ENCODE data around the gene DPP3.

DNA sequence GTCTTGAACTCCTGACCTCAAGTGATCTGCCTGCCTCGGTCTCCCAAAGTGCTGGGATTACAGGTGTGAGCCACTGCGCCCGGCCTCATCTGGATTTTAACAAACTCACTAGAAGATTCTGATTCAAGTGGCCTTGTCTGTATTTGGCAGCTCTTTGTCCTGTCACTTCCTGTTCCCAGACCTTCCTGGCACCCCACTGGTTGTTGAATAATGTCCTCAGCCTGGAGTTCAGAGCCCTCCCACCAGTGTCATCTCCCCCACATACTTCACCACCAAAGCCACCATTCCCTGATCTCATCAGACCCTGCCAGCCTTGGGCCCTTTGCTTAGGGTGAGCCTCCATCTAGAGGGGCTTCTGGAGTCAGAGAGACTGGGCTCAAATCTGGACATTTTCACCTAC, 10.2 kb upstream of the DPP3 start:
- TF ChIP-seq POLR2AphosphoS5 (IDR thresholded peaks at IDR 0.05) (no peak), POLR2A (IDR thresholded peaks at IDR 0.05) (no peak), EP300 (IDR thresholded peaks at IDR 0.05) (no peak)
- TF ChIP-seq, protein P1, sequence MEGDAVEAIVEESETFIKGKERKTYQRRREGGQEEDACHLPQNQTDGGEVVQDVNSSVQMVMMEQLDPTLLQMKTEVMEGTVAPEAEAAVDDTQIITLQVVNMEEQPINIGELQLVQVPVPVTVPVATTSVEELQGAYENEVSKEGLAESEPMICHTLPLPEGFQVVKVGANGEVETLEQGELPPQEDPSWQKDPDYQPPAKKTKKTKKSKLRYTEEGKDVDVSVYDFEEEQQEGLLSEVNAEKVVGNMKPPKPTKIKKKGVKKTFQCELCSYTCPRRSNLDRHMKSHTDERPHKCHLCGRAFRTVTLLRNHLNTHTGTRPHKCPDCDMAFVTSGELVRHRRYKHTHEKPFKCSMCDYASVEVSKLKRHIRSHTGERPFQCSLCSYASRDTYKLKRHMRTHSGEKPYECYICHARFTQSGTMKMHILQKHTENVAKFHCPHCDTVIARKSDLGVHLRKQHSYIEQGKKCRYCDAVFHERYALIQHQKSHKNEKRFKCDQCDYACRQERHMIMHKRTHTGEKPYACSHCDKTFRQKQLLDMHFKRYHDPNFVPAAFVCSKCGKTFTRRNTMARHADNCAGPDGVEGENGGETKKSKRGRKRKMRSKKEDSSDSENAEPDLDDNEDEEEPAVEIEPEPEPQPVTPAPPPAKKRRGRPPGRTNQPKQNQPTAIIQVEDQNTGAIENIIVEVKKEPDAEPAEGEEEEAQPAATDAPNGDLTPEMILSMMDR (IDR thresholded peaks at IDR 0.05) = no peak

All from suprapubic skin (tissue), 4 donors.